ENCODE data around the gene APBA2. TPM values are rescaled to one million over a fixed set of nuclear protein-coding genes. Genes with fewer than 3 reads are reported as not detected.

APBA2 gene
- total RNA-seq, 2 donors from 2014 or later = 0.77 to 1.0 TPM

- intact Hi-C loops (cut with DNase I) = no loop called here
Observed at GRCh38 chr15:28895566-28895965, 9.8 kb downstream of the APBA2 start.

GRCh38 chr15:28896951-28897350, 11.2 kb downstream of the APBA2 start:
- Histone ChIP-seq H3K36me3 (no peaks in the 10 kb centered on the region), H3K9ac (ENCODE audit: low read depth in 2 of 2, low read length in 2 of 2) (no peak overlapping the region), H3K9me3 (no peaks in the 10 kb centered on the region), H3K27ac (no peak overlapping the region), H3K27me3 (no peaks in the 10 kb centered on the region), H3K4me3 (no peak overlapping the region), H3K4me1 (no peaks in the 10 kb centered on the region)
- no peak for DNase-seq
- intact Hi-C loops (cut with DNase I) = no loop called here
- TF ChIP-seq CTCF (IDR thresholded peaks at IDR 0.05) = no peak

More at GRCh38 chr15:28895566-28895965, 9.8 kb downstream of the APBA2 start:
- no peaks in the 10 kb centered on the region for H3K4me1 ChIP-seq
- no peak overlapping the region for H3K27ac ChIP-seq
- TF ChIP-seq CTCF (IDR thresholded peaks at IDR 0.05) = no peak
- H3K27me3 ChIP-seq = no peaks in the 10 kb centered on the region
- no peak overlapping the region for H3K4me3 ChIP-seq
- H3K9me3 ChIP-seq = no peaks in the 10 kb centered on the region
- no peak overlapping the region for H3K9ac ChIP-seq (ENCODE audit: low read depth in 2 of 2, low read length in 2 of 2)
- H3K36me3 ChIP-seq = no peaks in the 10 kb centered on the region
- DNase-seq = no peak

GRCh38 chr15:28897861-28898585, 12.2 kb downstream of the APBA2 start:
- H3K4me3 ChIP-seq = no peak overlapping the region
- intact Hi-C loops (cut with DNase I) = no loop called here
- H3K9ac ChIP-seq (ENCODE audit: low read depth in 2 of 2, low read length in 2 of 2) = no peak overlapping the region
- no peaks in the 10 kb centered on the region for H3K9me3 ChIP-seq
- TF ChIP-seq CTCF (IDR thresholded peaks at IDR 0.05) = no peak
- H3K27me3 ChIP-seq = no peaks in the 10 kb centered on the region
- no peaks in the 10 kb centered on the region for H3K36me3 ChIP-seq
- no peak for DNase-seq
- H3K4me1 ChIP-seq = no peaks in the 10 kb centered on the region
- H3K27ac ChIP-seq = no peak overlapping the region

GRCh38 chr15:28899061-28899738, 13.4 kb downstream of the APBA2 start:
- DNase-seq = no peak
- no peak for TF ChIP-seq CTCF (IDR thresholded peaks at IDR 0.05)
- Histone ChIP-seq H3K4me3 (no peak overlapping the region), H3K27me3 (no peaks in the 10 kb centered on the region), H3K27ac (no peak overlapping the region), H3K9me3 (no peaks in the 10 kb centered on the region), H3K4me1 (no peaks in the 10 kb centered on the region), H3K9ac (ENCODE audit: low read depth in 2 of 2, low read length in 2 of 2) (no peak overlapping the region), H3K36me3 (no peaks in the 10 kb centered on the region)
- intact Hi-C loops (cut with DNase I) = no loop called here

GRCh38 chr15:28900041-28900891, 14.5 kb downstream of the APBA2 start:
- no peaks in the 10 kb centered on the region for H3K4me1 ChIP-seq
- intact Hi-C loops (cut with DNase I) = no loop called here
- no peaks in the 10 kb centered on the region for H3K9me3 ChIP-seq
- no peak for DNase-seq
- H3K27me3 ChIP-seq = no peaks in the 10 kb centered on the region
- no peak overlapping the region for H3K9ac ChIP-seq (ENCODE audit: low read depth in 2 of 2, low read length in 2 of 2)
- H3K36me3 ChIP-seq = no peaks in the 10 kb centered on the region
- no peak overlapping the region for H3K4me3 ChIP-seq
- H3K27ac ChIP-seq = no peak overlapping the region
- TF ChIP-seq CTCF (IDR thresholded peaks at IDR 0.05) = no peak

Data from colonic mucosa (tissue), 4 donors.